ENCODE data around the gene EPAS1. TPM values are rescaled to one million over a fixed set of nuclear protein-coding genes. Genes with fewer than 3 reads are reported as not detected.

The EPAS1 gene
- total and polyA plus RNA-seq, 9 of the 15 experiments (the other 6 are each of a cell fraction or from before 2014, with no cell fraction given), result 0.25 to 11.2 (median 4.1) TPM

DNA sequence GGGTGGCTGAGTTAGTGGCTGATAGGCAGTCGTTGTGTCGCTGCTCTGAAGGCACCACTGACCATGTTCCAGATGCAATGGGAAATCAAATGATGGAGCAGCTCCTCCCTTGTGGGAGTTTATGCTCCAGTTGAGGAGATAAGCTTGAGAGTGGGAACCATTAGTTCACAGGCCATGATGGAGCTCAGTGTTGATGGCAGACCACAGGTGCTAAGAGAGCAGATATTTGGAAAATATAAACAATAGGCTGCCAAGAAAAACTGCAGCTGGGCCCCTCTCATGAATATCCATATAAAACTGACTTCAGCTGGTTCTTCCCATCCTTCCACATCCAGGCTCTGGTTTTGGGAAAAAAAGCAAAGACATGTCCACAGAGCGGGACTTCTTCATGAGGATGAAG lies 63.1 kb downstream of the EPAS1 start (continued):
- TF ChIP-seq GATAD2B (IDR thresholded peaks at IDR 0.05; ENCODE audit: borderline replicate concordance) (no peak), SRSF7 (optimal IDR thresholded peaks at IDR 0.05; ENCODE audit: low read depth, low read length) (no peak), CCAR2 (IDR thresholded peaks at IDR 0.05; ENCODE audit: low read depth, low read length) (no peak), ADNP (tag; IDR thresholded peaks at IDR 0.05) (no peak), TEAD4 (IDR thresholded peaks at IDR 0.05; ENCODE audit: low read length) (no peak), TEAD4 (CRISPR knock-in tag; IDR thresholded peaks at IDR 0.05; ENCODE audit: borderline replicate concordance) (no peak), SP2 (IDR thresholded peaks at IDR 0.05; ENCODE audit: extremely low read depth, low read depth, low read length, poor library complexity, severe bottlenecking) (no peak)
- TF ChIP-seq, protein P1, sequence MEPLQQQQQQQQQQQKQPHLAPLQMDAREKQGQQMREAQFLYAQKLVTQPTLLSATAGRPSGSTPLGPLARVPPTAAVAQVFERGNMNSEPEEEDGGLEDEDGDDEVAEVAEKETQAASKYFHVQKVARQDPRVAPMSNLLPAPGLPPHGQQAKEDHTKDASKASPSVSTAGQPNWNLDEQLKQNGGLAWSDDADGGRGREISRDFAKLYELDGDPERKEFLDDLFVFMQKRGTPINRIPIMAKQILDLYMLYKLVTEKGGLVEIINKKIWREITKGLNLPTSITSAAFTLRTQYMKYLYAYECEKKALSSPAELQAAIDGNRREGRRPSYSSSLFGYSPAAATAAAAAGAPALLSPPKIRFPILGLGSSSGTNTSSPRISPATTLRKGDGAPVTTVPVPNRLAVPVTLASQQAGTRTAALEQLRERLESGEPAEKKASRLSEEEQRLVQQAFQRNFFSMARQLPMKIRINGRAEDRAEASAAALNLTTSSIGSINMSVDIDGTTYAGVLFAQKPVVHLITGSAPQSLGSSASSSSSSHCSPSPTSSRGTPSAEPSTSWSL (CRISPR knock-in tag; IDR thresholded peaks at IDR 0.05; ENCODE audit: borderline replicate concordance), result no peak

DNA sequence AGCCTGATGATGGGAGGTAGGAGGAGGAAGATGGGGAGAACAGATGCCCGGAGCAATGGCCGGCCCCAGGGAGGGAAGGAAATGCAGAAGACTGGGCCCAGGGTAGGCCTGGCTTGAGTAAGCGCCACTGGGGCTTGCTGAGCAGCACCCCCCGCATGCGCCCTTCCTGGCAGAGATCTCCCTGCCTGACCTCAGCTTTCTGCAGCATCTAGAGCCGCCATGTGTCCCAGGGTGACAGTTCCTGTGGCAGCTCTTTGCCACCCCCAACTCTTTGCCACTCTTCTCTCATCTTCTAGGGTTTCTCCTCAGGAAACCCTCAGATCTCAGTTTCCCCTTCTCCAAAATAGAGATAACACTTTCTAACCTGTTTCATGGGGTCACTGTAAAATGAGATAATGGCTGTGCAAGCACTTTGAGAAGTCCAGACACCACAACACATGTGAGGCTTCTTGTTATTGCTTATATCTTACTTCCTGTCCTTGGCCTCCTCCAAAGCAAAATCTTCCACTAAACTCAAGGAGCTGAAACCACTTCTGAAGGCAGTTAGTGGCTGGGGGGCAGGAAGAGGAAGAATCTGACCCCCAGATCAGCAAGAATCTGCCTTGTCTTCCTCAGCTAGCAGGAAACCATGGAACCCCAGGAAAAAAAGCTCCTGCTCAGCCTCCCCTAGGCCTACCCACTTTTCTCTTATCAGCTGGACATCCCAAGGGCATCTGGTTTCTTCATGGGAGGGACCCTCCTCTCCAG lies 64.9 kb downstream of the EPAS1 start:
- no peak overlapping the region for H3K4me3 ChIP-seq
- in situ Hi-C loops (cut with MboI) (no loop called here), intact Hi-C loops (cut with micrococcal nuclease) (loop anchor here (10.0 kb wide), 1 partner anchor 177 kb away; no protein-coding TSS in a partner anchor)
- peaks cover 0 to 7% of the 10 kb centered on the region in 2 experiments; a peak in 2 of 5 replicates for H3K4me1 ChIP-seq (replicated peaks in 1 of 2; ENCODE audit: control insufficient read depth in 2 of 2, insufficient read depth in 2 of 2, low read length in 2 of 2)
- ChIA-PET CTCF (ENCODE audit: low intra/inter-chr PET ratio) (interaction anchor here (0.6 kb wide), 1 partner anchor 294 kb away, joined by 3 read pairs; no protein-coding TSS in a partner anchor), POLR2A (interaction anchor here (0.6 to 1.5 kb wide), 4 partner anchors 8 to 134 kb away, joined by 3 to 4 read pairs (median 3); no protein-coding TSS in a partner anchor)
- peaks cover 5% of the 10 kb centered on the region for H3K9me3 ChIP-seq (replicated peaks; ENCODE audit: control insufficient read depth, insufficient read depth, low read depth, low read length)
- no peak overlapping the region for H3K27ac ChIP-seq (ENCODE audit: extremely low read depth, low read depth, low read length)
- H3K79me2 ChIP-seq (ENCODE audit: control insufficient read depth, insufficient read depth, low read length), result no peaks in the 10 kb centered on the region
- H4K20me1 ChIP-seq (replicated peaks; ENCODE audit: control insufficient read depth, insufficient read depth, low read length), result no peaks in the 10 kb centered on the region
- no TSS peak for BruUV-seq (replicated peaks)
- no peak overlapping the region for H3K9ac ChIP-seq (ENCODE audit: insufficient read depth in 1 of 2, low read depth in 2 of 2, low read length in 2 of 2)
- DNase-seq (ENCODE audit: extremely low read depth in 1 of 4, low spot score in 3 of 4), result no peak
- 96% methylated on average over 6 of the region's 6 CpGs for WGBS (ENCODE audit: insufficient coverage, low coverage, missing lambda C conversion rate)
- H3K9me1 ChIP-seq (ENCODE audit: control insufficient read depth, insufficient read depth, low read length), result no peaks in the 10 kb centered on the region
- ATAC-seq, result no peak
- H2AFZ ChIP-seq (ENCODE audit: low read depth, low read length), result no peak overlapping the region
- H3K27me3 ChIP-seq (ENCODE audit: control insufficient read depth in 2 of 2, insufficient read depth in 2 of 2, low read length in 2 of 2), result no peaks in the 10 kb centered on the region
- FAIRE-seq, result no peak
- H3K4me2 ChIP-seq (ENCODE audit: insufficient read depth, low read length), result no peak overlapping the region
- peaks cover 7% of the 10 kb centered on the region; the same call in 1 of the 3 replicates for H3K36me3 ChIP-seq (ENCODE audit: control insufficient read depth, insufficient read depth, low read length)
- TF ChIP-seq ATF7 (IDR thresholded peaks at IDR 0.05) (no peak), E2F3 (CRISPR knock-in tag; IDR thresholded peaks at IDR 0.05) (no peak), CREM (IDR thresholded peaks at IDR 0.05; ENCODE audit: low read depth) (no peak), ZNF77 (CRISPR knock-in tag; IDR thresholded peaks at IDR 0.05) (no peak), TAF7 (tag; IDR thresholded peaks at IDR 0.05) (no peak), POLR2A (conservative IDR thresholded peaks at IDR 0.05) (no peak), TBP (optimal IDR thresholded peaks at IDR 0.05; ENCODE audit: low read depth, low read length) (no peak), CCAR2 (IDR thresholded peaks at IDR 0.05; ENCODE audit: low read depth, low read length) (no peak)
